GM10248 (cell line): Measurements from ENCODE around the gene PLXNB2.

ENCODE experiments used
- CTCF ChIA-PET: fragments of 300-600 bp; sonication (Branson Sonifier 250); formaldehyde crosslinking; extraction: SDS; loops from one replicate; lab custom pipeline; 2021; ENCODE audit warnings: antibody characterized with exemption; lab: Yijun Ruan, JAX
- POLR2A ChIA-PET: fragments of 350-650 bp; sonication (Branson Sonifier 250); formaldehyde crosslinking; extraction: SDS; loops from one replicate; lab custom pipeline; 2020; ENCODE audit warnings: antibody characterized with exemption; lab: Yijun Ruan, JAX
- DNase-seq: peaks from one replicate; pipeline ENCODE4 v3.0.0; 2012; ENCODE audit errors: extremely low spot score
- TF ChIP-seq, protein P1 (sequence below): IDR thresholded peaks from 2 replicates; pipeline ENCODE4 v1.5.1; 2012; ENCODE audit warnings: mild to moderate bottlenecking, low read depth; ENCODE audit errors: extremely low read depth, missing control alignments, control extremely low read depth

The PLXNB2 gene

DNA sequence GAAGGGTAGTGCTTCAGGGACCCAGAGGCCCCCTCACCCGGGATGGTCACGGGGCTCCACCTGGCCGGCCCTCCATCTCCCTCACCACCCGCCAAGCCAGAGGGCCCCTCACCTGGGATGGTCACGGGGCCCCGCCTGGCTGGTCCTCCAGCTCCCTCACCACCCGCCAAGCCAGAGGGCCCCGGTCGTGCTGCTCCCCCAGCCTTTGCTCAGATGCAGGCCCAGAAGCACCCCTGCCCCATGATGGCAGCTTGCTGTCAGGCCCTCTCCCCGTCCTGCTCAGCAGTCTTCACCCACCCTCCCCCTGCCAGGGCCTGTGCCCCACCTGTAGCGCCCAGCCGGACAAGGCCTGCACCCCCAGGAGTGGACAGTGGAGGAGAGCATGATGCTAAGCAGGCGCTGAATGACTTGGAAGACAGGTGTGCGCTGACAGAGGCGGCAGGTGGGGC, 12.1 kb upstream of the PLXNB2 start:
- DNase-seq: no peak
- TF ChIP-seq, protein P1, sequence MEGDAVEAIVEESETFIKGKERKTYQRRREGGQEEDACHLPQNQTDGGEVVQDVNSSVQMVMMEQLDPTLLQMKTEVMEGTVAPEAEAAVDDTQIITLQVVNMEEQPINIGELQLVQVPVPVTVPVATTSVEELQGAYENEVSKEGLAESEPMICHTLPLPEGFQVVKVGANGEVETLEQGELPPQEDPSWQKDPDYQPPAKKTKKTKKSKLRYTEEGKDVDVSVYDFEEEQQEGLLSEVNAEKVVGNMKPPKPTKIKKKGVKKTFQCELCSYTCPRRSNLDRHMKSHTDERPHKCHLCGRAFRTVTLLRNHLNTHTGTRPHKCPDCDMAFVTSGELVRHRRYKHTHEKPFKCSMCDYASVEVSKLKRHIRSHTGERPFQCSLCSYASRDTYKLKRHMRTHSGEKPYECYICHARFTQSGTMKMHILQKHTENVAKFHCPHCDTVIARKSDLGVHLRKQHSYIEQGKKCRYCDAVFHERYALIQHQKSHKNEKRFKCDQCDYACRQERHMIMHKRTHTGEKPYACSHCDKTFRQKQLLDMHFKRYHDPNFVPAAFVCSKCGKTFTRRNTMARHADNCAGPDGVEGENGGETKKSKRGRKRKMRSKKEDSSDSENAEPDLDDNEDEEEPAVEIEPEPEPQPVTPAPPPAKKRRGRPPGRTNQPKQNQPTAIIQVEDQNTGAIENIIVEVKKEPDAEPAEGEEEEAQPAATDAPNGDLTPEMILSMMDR: no peak
- CTCF ChIA-PET: interaction anchor here (1.8 to 11.2 kb wide), 2 partner anchors 23 to 43 kb away, joined by 6 to 96 read pairs; no protein-coding TSS in a partner anchor
- POLR2A ChIA-PET: no interaction called here

DNA sequence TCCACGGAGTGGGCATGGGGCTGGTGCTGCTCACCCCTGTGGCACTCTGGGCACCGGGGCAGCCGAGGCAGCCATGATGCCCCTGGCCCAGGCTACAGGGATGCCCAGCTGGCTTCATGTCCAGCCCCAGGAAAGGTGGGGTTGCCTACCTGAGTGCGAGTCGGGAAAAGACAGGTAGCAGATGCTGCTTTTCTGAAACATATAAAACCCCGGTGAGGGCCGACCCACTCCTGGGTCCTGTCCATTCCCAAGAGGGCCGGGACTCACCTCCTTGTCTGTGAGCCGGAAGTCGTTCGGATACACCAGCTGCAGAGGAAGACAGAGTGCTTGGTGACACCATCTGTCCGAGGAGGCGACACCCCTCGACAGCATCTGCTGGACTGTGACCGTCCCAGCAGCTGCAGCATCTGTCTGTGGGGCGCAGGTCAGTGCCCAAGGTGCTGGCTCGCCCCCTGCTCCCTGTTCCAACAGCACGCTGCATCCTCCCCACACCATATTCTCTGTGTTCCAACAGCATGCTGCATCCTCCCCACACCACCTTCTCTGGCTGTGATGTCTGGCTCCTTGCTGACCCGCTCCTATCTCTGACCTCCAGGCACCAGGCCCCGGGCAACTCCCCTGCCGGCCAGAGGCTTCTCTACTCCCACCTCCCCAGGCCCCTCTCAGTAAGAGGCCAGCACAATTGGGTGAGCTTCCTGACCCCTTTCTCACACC, 11.4 kb upstream of the PLXNB2 start:
- DNase-seq: no peak
- CTCF ChIA-PET: interaction anchor here (3.0 to 11.2 kb wide), 2 partner anchors 8 to 43 kb away, joined by 16 to 96 read pairs; partner anchors contain the start of gene DENND6B
- POLR2A ChIA-PET: no interaction called here
- TF ChIP-seq, protein P1: no peak

DNA sequence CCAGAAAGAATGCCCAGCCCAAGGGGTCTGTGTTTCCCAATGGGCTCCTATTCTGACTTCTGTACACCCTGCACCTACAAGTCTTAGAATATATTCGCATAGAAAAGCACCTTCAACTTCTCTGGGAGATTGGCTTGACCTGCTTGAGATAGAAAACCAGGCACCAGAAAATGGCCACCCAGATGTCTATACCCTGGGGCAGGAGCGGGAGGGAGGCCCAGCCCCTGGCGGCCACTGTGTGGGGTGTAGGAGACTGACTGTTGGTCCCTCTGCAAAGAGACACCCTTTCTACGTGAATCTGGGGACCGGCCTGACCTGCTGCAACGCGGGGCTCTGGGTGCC, 10.9 kb upstream of the PLXNB2 start:
- ChIA-PET CTCF (interaction anchor here (3.0 to 11.2 kb wide), 2 partner anchors 8 to 42 kb away, joined by 16 to 96 read pairs; partner anchors contain the start of gene DENND6B), POLR2A (no interaction called here)
- DNase-seq: no peak
- TF ChIP-seq, protein P1: no peak

DNA sequence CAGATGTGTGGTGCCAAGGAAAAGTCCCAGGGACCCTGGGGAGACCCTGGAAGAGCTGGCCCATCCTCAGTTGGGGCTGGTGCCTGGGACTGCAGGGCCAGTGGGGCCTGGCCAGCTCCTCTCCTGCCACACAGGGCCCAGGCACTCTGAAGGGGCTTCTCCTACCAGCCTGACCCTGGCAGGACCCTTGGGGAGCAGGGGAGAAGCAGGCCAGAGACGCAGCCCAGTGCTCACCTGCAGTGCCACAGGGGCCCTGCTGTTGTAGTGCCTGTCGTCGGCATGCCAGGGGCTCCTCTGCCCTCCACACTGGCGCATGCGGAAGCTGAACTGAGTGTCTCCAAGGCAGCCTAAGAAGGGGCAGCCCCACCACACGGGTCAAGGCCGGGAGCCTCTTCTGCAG, 10.2 kb upstream of the PLXNB2 start:
- DNase-seq: no peak
- CTCF ChIA-PET: interaction anchor here (1.3 to 11.2 kb wide), 3 partner anchors 9 to 42 kb away, joined by 3 to 96 read pairs (median 16); partner anchors contain the start of gene DENND6B
- POLR2A ChIA-PET: no interaction called here
- TF ChIP-seq, protein P1: no peak

GRCh38 chr22:50317178-50317577, 9.7 kb upstream of the PLXNB2 start:
- no peak for DNase-seq
- CTCF ChIA-PET: interaction anchor here (1.3 to 11.2 kb wide), 3 partner anchors 10 to 41 kb away, joined by 3 to 96 read pairs (median 16); partner anchors contain the start of gene DENND6B
- TF ChIP-seq, protein P1: no peak
- POLR2A ChIA-PET: no interaction called here

GRCh38 chr22:50316114-50317065, 8.9 kb upstream of the PLXNB2 start:
- ChIA-PET CTCF (interaction anchor here (1.1 to 11.2 kb wide), 5 partner anchors 10 to 44 kb away, joined by 3 to 96 read pairs (median 9); partner anchors contain the start of gene DENND6B), POLR2A (no interaction called here)
- DNase-seq: no peak
- TF ChIP-seq, protein P1: no peak
